HS-5 (cell line): ENCODE data around the gene DNAH8.
"Not testable (repeated sequence)": the region's sequence is repeated elsewhere in the genome, so short reads cannot be mapped to it uniquely, and the experiment has no call there.

ENCODE experiments used
- DNase-seq: peaks from one replicate; pipeline ENCODE4 v3.0.0-alpha.2; 2012; ENCODE audit warnings: low read depth

Gene DNAH8

DNA sequence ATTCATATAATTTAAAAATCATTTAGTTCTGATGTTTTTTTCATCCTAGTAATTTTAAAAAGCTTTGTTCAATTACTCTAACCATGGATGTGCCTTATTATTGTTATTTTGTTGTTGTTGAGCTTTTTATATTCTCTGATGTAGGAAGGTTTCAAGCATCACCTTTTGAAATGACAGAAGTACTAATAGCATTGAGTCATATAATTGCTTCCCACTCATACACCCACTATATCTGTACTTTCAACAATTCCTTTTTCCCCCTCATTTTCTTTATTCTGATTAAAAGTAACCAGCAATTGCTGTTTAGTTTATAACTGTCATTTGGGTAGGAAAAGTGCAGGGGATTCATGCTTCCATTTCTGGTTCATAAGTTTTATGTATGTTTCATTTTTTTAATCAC lies 38.6 kb downstream of the DNAH8 start:
- DNase-seq, result no peak

DNA sequence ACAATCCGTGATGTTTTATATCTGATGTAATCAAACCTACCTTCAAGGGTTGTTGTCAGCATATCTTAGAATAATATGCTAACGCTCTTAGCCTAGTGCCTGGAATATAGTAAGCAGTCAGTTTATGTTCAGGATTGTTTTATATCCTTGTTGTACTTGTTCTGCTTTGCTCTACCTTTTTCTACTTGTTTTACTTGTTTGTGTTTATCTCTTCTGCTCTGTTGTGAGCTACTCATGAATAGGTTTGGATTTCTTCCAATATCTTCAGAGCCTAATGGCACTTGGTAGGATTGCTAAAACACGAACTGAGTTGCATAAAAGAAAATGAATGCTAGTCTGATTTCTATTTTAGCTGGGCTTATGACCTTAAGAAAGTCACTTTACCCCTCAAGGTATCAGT lies 40.1 kb downstream of the DNAH8 start:
- DNase-seq, result no peak

- DNase-seq, result no peak
Measured at GRCh38 chr6:38755874-38756273, 40.8 kb downstream of the DNAH8 start.

DNA sequence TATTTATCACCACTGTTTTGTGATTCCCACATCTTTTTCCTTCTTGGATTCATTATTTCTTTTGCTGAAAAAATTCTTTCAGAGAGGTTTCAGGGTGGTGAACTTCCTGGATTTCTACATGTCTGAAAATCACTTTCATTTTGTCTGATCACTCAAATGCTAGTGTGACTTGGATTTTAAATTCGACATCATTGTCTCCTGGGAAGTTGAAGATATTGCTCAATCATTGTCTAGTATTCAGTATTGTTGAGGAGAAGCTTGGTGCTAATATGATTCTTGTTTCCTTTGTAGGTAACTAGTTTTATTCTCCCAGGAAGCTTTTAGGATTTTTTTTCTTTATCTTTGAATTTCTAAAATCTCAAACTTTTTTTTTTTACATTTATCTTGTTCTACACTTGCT lies 45.0 kb downstream of the DNAH8 start:
- no peak for DNase-seq

DNA sequence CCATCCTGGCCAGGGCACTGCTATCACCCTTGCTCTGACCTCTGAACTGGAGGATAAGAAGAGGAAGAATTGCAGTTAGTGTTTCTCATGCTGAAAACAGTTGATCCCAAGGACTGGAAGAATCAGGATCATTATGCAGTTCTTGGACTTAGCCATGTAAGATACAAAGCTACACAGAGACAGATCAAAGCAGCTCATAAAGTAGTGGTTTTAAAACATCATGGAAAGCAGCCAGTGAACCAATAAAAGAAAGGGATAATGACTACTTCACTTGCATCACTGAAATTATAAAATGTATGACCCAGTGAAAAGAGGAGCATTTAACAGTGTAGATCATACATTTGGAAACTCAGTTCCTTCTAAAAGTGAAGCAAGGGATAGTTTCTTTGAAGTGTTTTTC lies 47.7 kb downstream of the DNAH8 start:
- no peak for DNase-seq

DNA sequence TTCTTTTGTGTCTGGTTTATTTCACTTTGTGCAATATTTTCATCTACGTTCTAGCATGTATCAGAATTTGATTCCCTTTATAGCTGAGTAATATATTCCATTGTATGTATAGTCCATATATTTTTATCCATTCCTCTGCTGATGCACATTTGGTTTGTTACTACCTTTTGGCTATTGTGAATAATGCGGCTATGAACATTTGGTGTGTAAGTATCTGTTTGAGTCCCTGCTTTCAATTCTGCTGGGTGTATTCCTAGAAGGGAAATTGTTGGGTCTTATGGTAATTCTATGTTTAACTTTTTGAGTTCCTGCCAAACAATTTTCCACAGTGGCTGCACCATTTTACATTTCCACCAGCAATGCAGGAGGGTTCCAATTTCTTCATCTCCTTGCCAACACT lies 52.4 kb downstream of the DNAH8 start:
- no peak for DNase-seq

DNA sequence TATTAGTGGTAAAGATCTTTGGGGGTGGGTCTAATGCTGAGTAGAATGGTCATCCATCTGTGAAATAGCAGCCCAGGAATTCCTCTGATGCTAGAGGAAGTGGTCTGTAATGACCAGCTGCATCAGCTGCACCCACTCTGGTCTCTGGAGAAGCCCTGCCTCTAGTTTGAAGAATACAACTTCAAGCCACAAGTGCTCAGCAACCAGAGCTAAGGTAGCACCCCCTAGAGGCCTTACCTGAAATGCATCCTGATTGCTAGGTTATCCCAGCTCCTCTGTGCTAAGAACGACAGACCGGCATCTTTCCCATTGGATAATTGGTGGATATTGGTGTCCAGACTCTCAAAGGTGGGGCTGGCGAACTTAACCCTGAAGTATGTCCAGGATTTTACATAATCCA lies 58.2 kb downstream of the DNAH8 start:
- DNase-seq, result no peak

DNA sequence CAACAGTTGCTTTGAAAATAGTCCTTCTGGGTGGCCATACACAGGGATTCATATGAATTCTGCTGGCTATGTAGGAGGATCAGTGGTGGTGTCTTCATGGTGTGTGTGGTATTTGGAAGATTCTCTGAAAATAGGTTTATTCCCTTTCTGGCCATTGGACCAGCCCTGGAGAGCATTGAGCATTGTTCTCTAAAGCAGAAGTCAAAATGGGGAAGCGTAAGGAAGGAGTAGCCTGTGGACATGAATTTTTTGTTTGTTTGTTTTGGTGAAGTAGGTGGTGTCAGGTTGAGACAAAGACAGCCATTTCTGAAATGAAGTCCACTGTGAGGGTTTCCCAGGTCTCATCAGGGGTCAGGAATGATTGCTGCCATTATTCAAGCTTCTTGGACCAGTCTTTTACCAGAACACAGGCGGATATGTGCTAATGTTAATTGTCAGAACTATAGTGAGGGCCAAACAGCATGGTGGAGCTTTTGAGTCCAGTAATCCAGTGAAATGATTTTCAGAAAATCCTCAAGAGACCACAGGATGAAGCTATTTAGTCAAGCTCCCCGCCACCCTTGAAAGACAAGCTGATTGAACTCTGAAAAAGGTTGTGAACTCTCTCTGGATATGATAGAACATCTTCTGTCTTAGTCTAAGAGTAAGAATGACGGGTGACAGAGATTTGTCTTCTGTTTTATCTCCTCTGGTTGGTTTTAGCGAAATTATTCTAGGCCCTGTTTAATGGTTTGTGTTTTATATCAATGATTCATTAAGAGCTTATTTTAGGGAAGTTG lies 60.0 kb downstream of the DNAH8 start:
- no peak for DNase-seq

- DNase-seq, result no peak
Measured at GRCh38 chr6:38775870-38776269, 60.8 kb downstream of the DNAH8 start.

DNA sequence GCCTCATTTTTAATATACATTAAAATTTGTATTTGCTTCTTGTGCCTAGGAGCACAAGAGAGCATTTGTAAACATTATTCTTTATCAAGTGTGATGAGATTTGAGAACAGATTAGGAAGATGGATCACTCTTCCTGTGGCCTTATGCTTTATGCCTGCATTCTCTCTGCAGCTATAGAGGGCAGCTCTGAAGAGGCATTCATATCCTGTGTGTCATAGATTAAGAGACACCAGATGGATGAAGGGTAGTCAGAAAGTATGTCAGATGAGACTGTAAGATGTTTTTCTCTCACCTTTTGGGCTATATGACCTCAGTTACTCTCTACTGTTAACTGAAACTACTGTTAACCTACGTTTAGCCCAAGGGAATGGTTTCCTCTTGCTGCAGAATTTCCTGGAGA lies 61.4 kb downstream of the DNAH8 start:
- DNase-seq, result peak; percentile 71

- DNase-seq, result no peak
Measured at GRCh38 chr6:38779310-38780062, 64.4 kb downstream of the DNAH8 start.

DNA sequence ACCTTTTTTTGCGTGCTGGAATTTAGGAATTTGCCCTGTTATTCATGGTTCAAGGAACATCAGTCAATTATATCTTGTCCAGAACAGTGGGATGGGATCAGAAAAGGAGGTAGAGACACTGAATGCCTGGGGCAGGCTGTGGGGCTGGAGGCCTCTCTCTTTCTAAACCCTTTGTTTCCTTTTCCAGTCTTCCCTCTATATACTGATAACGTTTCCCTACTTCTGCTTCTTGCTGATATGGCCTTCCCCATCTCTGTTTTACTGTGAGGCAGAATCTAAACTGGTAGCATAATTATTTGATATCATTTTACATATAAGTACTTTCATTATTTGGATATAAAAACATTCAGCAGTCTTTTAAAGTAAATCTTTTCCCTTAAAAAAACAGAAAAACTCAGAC lies 67.5 kb downstream of the DNAH8 start:
- no peak for DNase-seq

DNA sequence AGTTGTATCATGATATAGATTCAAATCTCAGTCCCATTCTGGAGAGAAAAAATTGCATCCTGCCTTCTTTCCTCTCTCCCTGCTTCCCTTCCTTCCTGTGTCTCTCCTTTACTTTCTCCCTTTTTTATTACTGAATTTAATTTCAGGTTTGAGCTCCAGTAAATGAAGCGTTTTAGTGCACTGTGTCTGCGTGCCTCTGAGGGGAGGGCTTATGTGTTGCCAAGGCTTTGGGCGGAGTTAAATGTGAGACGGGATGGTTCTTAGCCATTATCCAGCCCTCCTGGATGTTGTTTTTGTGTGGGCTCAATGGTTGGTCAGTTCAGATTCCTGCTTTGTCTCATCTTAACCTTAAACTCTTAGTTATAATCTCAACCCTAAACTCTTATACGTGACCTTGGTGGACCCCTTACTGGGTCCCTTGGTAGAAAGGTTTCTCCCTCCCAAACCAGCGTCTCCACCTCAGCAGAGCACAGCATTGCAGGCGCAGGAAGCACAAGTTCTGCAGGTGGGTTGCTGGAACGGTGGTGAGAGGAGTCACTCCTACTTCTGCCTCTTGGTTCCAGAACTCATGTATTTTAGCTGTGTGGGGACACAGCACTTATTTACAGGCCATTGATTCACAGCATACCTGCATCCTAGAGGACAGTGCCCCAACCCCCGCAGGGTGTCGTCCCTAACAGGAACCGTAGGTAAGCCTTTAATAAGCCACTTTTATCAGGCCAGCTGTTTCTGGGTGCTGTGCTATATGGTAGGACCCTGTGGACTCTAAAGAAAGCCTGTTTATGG lies 68.5 kb downstream of the DNAH8 start:
- DNase-seq, result no peak

DNA sequence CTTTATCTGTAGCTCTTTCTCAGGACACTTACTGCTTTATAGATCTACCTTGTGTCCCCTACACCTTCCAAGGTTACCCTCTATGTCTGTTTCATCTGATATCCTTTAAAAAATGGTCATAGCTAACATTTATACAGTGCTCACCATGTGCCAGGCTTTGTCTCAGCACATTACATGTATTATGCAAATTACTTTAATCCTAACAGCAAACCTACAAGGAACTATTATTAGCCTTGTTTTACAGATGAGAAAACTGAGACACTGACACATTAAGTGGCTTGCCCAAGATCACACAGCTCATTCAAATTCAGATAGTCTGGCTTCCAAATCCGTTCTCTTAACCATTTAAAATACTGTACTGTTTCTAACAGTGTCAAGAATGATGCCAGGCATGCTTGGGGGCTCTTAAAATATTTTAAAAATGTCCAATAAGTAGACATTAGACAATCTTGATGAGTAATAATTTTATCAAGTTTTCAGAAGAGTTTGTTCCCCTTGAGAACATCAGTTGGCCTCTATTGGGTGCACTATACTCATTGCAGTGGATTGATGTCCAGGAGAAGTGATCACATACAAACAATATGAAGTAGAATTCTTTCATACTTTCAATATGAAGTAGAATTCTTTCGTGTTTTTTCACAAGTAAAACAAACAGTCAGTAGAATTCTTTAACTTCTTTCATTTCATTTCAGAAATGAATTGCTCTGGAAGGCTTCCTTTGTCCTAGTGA lies 69.6 kb downstream of the DNAH8 start:
- DNase-seq, result no peak

GRCh38 chr6:38786486-38786885 lies 71.4 kb downstream of the DNAH8 start:
- no peak for DNase-seq

GRCh38 chr6:38789256-38789655 lies 74.1 kb downstream of the DNAH8 start:
- no peak for DNase-seq

DNA sequence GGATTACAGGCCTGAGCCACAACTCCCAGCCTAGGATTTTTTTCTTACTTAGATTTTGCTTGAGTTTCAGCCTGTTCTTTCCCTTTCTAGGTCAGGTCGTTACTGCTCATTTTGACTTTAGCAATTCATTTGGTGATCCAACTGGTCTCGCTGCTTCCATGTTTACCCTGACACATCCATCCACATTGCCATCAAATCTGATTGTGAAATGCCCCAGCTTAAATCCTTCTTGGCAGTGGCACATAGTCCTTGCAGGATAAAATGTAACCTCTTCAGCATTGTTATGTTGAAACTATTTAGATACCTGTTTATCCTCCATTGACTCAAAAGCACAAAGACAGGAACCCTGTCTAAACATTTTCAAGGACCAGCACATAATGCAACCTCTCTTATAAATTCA lies 77.2 kb downstream of the DNAH8 start:
- DNase-seq, result no peak

DNA sequence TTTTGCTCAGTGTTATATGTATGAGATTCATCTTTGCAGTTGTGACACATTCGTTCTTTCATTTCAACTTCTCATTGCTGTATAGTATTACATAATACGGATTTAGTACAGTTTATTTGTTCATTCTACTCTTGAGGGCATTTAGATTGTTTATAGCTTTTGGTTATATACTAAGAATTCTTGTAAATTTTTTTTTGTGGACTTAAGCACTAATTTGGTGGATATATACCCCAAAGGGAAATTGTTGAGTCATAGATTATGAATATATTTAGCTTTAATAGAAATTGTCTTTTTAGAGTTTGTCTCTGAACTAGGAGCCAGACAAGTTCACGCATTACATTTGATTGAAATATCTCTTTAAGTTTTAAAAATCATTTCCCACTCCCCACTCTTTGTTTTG lies 79.6 kb downstream of the DNAH8 start:
- DNase-seq, result no peak

- DNase-seq, result no peak
Measured at GRCh38 chr6:38796006-38796405, 80.9 kb downstream of the DNAH8 start.

DNA sequence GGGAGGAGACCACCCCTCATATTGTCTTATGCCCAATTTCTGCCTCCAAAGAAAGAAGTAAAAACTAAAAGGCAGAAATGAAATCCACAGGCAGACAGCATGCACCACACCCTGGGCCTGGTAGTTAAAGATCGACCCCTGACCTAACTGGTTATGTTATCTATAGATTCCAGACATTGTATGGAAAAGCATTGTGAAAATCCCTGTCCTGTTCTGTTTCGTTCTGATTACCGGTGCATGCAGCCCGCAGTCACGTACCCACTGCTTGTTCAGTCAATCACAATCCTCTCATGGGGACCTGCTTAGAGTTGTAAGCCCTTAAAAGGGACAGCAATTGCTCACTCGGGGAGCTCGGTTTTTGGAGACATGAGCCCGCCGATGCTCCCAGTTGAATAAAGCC lies 81.3 kb downstream of the DNAH8 start:
- DNase-seq, result not testable (repeated sequence)

DNA sequence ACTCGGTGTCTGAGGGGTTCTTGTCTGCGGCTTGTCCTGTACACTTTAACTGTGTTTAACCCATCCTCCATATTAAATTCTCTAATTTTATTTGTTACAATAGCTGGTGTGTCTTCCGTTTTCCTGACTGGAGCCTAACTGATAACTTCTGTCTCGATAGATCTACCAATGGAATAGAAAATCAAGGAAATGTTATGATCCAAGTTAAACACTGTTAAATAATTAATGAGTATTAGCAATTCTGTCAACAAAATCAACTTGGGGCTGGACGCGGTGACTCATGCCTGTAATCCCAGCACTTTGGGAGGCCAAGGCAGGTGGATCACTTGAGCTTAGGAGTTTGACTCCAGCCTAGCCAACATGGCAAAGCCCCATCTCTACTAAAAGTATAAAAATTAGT lies 81.7 kb downstream of the DNAH8 start:
- no peak for DNase-seq

DNA sequence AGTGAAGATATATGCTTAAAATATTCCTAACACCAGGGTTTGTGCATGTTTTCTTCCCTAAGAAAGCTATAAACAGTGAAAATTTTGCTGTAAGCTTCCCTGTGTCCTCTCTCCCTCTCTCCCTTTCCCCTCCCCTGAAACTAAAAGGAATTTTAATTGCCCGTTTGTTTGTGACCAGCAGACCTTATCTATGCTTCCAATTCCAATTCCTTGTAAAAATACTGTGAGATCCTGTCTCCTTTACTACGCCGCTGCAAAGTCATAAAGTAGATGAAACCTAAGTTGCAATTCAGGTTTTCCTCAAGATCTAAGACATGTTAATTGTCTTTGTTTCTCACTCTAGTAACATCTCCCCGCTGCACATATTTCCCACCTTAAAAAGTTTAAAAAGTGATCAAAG lies 82.3 kb downstream of the DNAH8 start:
- DNase-seq, result no peak
